Activated CD4-positive, CD25-positive, alpha-beta regulatory T cell treated with anti-CD3 and anti-CD28 coated beads, Interleukin-2, amount 50 U/mL, for 24 hours (primary cell): ENCODE measurements around the gene C1orf159.

Experiments
- ATAC-seq, 2 donors: fragments of 150-1000 bp; cut with Tn5 transposase; one replicate each; pipeline ENCODE4 v1.10.0; 2021; ENCODE audit warnings: mild to moderate bottlenecking in 1 of 2, moderate library complexity in 1 of 2

Gene C1orf159

GRCh38 chr1:1049318-1050165 is 66.3 kb downstream of the C1orf159 start:
- no peak for ATAC-seq

GRCh38 chr1:1048765-1049164 is 67.1 kb downstream of the C1orf159 start:
- no peak for ATAC-seq

GRCh38 chr1:1047963-1048362 is 67.9 kb downstream of the C1orf159 start:
- no peak for ATAC-seq

- no peak for ATAC-seq
Measured at GRCh38 chr1:1047407-1047806, 68.5 kb downstream of the C1orf159 start.

- ATAC-seq: no peak
Measured at GRCh38 chr1:1046767-1047166, 69.1 kb downstream of the C1orf159 start.

- ATAC-seq: no peak
Measured at GRCh38 chr1:1046243-1046642, 69.6 kb downstream of the C1orf159 start.

- ATAC-seq: no peak
Measured at GRCh38 chr1:1045129-1045528, 70.8 kb downstream of the C1orf159 start.

- ATAC-seq: no peak
Measured at GRCh38 chr1:1044455-1045078, 71.3 kb downstream of the C1orf159 start.

- no peak for ATAC-seq
Measured at GRCh38 chr1:1043921-1044320, 72.0 kb downstream of the C1orf159 start.

GRCh38 chr1:1043411-1043810 is 72.5 kb downstream of the C1orf159 start:
- no peak for ATAC-seq

GRCh38 chr1:1042835-1043234 is 73.1 kb downstream of the C1orf159 start:
- no peak for ATAC-seq

- ATAC-seq: no peak
Measured at GRCh38 chr1:1041873-1042272, 74.0 kb downstream of the C1orf159 start.

- no peak for ATAC-seq
Measured at GRCh38 chr1:1041092-1041523, 74.8 kb downstream of the C1orf159 start.

GRCh38 chr1:1040004-1040991 is 75.6 kb downstream of the C1orf159 start:
- peak; percentile 83 for ATAC-seq

GRCh38 chr1:1039145-1039910 is 76.6 kb downstream of the C1orf159 start:
- peak; percentile 19 to 40 for ATAC-seq

- no peak for ATAC-seq
Measured at GRCh38 chr1:1038694-1039093, 77.2 kb downstream of the C1orf159 start.

GRCh38 chr1:1037366-1038327 is 78.2 kb downstream of the C1orf159 start:
- no peak for ATAC-seq

GRCh38 chr1:1035291-1035943 is 80.5 kb downstream of the C1orf159 start:
- ATAC-seq: no peak

- ATAC-seq: no peak
Measured at GRCh38 chr1:1034439-1034781, 81.5 kb downstream of the C1orf159 start.

GRCh38 chr1:1033731-1034438 is 82.0 kb downstream of the C1orf159 start:
- no peak for ATAC-seq
